Loucy (cell line): ENCODE measurements around the gene CACNA2D3.

Experiments used
- CTCF ChIP-seq: fragments of 200-600 bp; sonication (generic); conservative IDR thresholded peaks from 2 replicates; pipeline ENCODE4 v1.5.1; 2014; ENCODE audit warnings: mild to moderate bottlenecking, antibody characterized with exemption, low read length
- EZH2phosphoT487 ChIP-seq: fragments of 200-600 bp; IDR thresholded peaks from 2 replicates; pipeline ENCODE4 v1.6.1; 2018; ENCODE audit warnings: antibody characterized with exemption, mild to moderate bottlenecking, moderate library complexity, borderline replicate concordance

GRCh38 chr3:54915181-54915580 is 792.8 kb downstream of the CACNA2D3 start:
- no peak for TF ChIP-seq CTCF
- TF ChIP-seq EZH2phosphoT487, result no peak
